Smooth muscle cell (in vitro differentiated cells): ENCODE data around the gene LETM1. TPM values are rescaled to one million over a fixed set of nuclear protein-coding genes. Genes with fewer than 3 reads are reported as not detected.
"Not testable (repeated sequence)": the region's sequence is repeated elsewhere in the genome, so short reads cannot be mapped to it uniquely, and the experiment has no call there.

ENCODE experiments used
- DNase-seq: peaks from one replicate; lab custom pipeline; 2025; ENCODE audit not compliant: unreplicated experiment; lab: John Stamatoyannopoulos, UW
- H2AFZ ChIP-seq: fragments of 200-600 bp; sonication (generic); 2 replicates; pipeline ENCODE4 v1.6.0; 2016; ENCODE audit warnings: antibody characterized with exemption, low read depth, mild to moderate bottlenecking
- H3F3A ChIP-seq: fragments of 200-600 bp; sonication (generic); 2 replicates; pipeline ENCODE4 v1.6.0; 2017; ENCODE audit warnings: antibody characterized with exemption, low read depth
- H3K27ac ChIP-seq: fragments of 200-600 bp; sonication (generic); 2 replicates; pipeline ENCODE4 v1.5.1; 2016; ENCODE audit warnings: low read depth, mild to moderate bottlenecking
- H3K27me3 ChIP-seq: fragments of 200-600 bp; sonication (generic); 2 replicates; pipeline ENCODE4 v1.6.1; 2016; ENCODE audit warnings: low read depth, mild to moderate bottlenecking
- H3K36me3 ChIP-seq: fragments of 200-600 bp; sonication (generic); 2 replicates; pipeline ENCODE4 v1.5.1; 2016; ENCODE audit warnings: low read depth
- H3K4me1 ChIP-seq: fragments of 200-600 bp; sonication (generic); 2 replicates; pipeline ENCODE4 v1.5.1; 2016; ENCODE audit warnings: low read depth
- H3K4me2 ChIP-seq: fragments of 200-600 bp; sonication (generic); 2 replicates; pipeline ENCODE4 v1.6.0; 2016; ENCODE audit warnings: mild to moderate bottlenecking
- H3K4me3 ChIP-seq: fragments of 200-600 bp; sonication (generic); 2 replicates; pipeline ENCODE4 v1.5.1; 2016; ENCODE audit warnings: mild to moderate bottlenecking
- H3K79me2 ChIP-seq: fragments of 200-600 bp; sonication (generic); 2 replicates; pipeline ENCODE4 v1.6.0; 2016; ENCODE audit warnings: low read depth, mild to moderate bottlenecking
- H3K9ac ChIP-seq: fragments of 200-600 bp; sonication (generic); 2 replicates; pipeline ENCODE4 v1.6.0; 2016; ENCODE audit warnings: low read depth
- H3K9me3 ChIP-seq: fragments of 200-600 bp; sonication (generic); replicated peaks from 2 replicates; pipeline ENCODE4 v1.5.1; 2016; ENCODE audit warnings: low read depth
- H4K20me1 ChIP-seq: fragments of 200-600 bp; sonication (generic); 2 replicates; pipeline ENCODE4 v1.6.0; 2016; ENCODE audit warnings: low read depth
- CTCF ChIP-seq: fragments of 200-600 bp; sonication (generic); IDR thresholded peaks from 2 replicates; pipeline ENCODE4 v1.5.1; 2017; ENCODE audit warnings: borderline replicate concordance, mild to moderate bottlenecking, antibody characterized with exemption; ENCODE audit not compliant: insufficient read depth, poor library complexity, severe bottlenecking
- WGBS: methylation state at CpG from one replicate; pipeline ENCODE4 v1.1.7; 2016; ENCODE audit warnings: low lambda C conversion rate; 5-methylcytosine and 5-hydroxymethylcytosine counted together
- polyA plus RNA-seq: library from polyadenylated mRNA; unstranded; fragments of >200 nt; fragmentation: Nextera tagmentation; extraction: Ambion mirVana; gene quantifications from 2 replicates; pipeline ENCODE4 v1.2.1, GENCODE V29; 2016
- total RNA-seq: library from RNA; depleted of rRNA; stranded (reverse); fragments of >200 nt; gene quantifications from 2 replicates; pipeline ENCODE4 v1.2.3, GENCODE V29; 2014

LETM1 gene
- total and polyA plus RNA-seq, 2 experiments from 2014 or later = 15.3 to 17.1 TPM

- DNase-seq = no peak
- Histone ChIP-seq H3K27ac (no peak overlapping the region), H3K4me3 (no peak overlapping the region), H3K4me1 (no peaks in the 10 kb centered on the region), H4K20me1 (peaks cover 39% of the 10 kb centered on the region), H3K36me3 (no peaks in the 10 kb centered on the region), H3F3A (no peaks in the 10 kb centered on the region), H2AFZ (no peak overlapping the region), H3K9ac (no peak overlapping the region), H3K27me3 (no peaks in the 10 kb centered on the region), H3K9me3 (no peaks in the 10 kb centered on the region), H3K4me2 (no peak overlapping the region), H3K79me2 (peaks cover 2% of the 10 kb centered on the region)
- 95% methylated on average over 7 of the region's 7 CpGs for WGBS
- TF ChIP-seq CTCF = no peak
Measured at GRCh38 chr4:1839282-1839681, 16.7 kb downstream of the LETM1 start.

GRCh38 chr4:1837069-1837468, 18.9 kb downstream of the LETM1 start:
- TF ChIP-seq CTCF = no peak
- Histone ChIP-seq H3K36me3 (no peaks in the 10 kb centered on the region), H3K4me1 (no peaks in the 10 kb centered on the region), H4K20me1 (peaks cover 22% of the 10 kb centered on the region), H2AFZ (no peak overlapping the region), H3F3A (no peaks in the 10 kb centered on the region), H3K79me2 (no peaks in the 10 kb centered on the region), H3K9me3 (no peaks in the 10 kb centered on the region), H3K4me2 (no peak overlapping the region), H3K9ac (no peak overlapping the region), H3K27me3 (no peaks in the 10 kb centered on the region), H3K27ac (no peak overlapping the region), H3K4me3 (no peak overlapping the region)
- DNase-seq = no peak
- 96% methylated on average over 10 of the region's 10 CpGs for WGBS

GRCh38 chr4:1836650-1837049, 19.3 kb downstream of the LETM1 start:
- H3K9me3 ChIP-seq = no peaks in the 10 kb centered on the region
- no peak for TF ChIP-seq CTCF
- no peak overlapping the region for H3K27ac ChIP-seq
- H2AFZ ChIP-seq = no peak overlapping the region
- H3K4me3 ChIP-seq = no peak overlapping the region
- no peaks in the 10 kb centered on the region for H3K4me1 ChIP-seq
- no peaks in the 10 kb centered on the region for H3K79me2 ChIP-seq
- peaks cover 1% of the 10 kb centered on the region for H3K36me3 ChIP-seq
- no peaks in the 10 kb centered on the region for H3F3A ChIP-seq
- no peak overlapping the region for H3K4me2 ChIP-seq
- WGBS = 97% methylated on average over 7 of the region's 7 CpGs
- no peak overlapping the region for H3K9ac ChIP-seq
- H3K27me3 ChIP-seq = no peaks in the 10 kb centered on the region
- no peak for DNase-seq
- H4K20me1 ChIP-seq = peaks cover 18% of the 10 kb centered on the region

GRCh38 chr4:1835836-1836235, 20.1 kb downstream of the LETM1 start:
- WGBS = 91% methylated on average over 8 of the region's 8 CpGs
- not testable (repeated sequence) for H3K27me3 ChIP-seq, H3K36me3 ChIP-seq, H3K79me2 ChIP-seq, H3K4me3 ChIP-seq, H3K4me2 ChIP-seq, H2AFZ ChIP-seq, H3K9me3 ChIP-seq, H3K4me1 ChIP-seq, DNase-seq, H3K9ac ChIP-seq, H3F3A ChIP-seq
- Histone ChIP-seq H4K20me1 (peaks cover 17% of the 10 kb centered on the region), H3K27ac (peak overlapping the region; percentile 95)
